Adrenal gland (tissue), 12 donors: ENCODE data around the gene TAF6. TPM values are rescaled to one million over a fixed set of nuclear protein-coding genes. Genes with fewer than 3 reads are reported as not detected.

Source experiments
- DNase-seq, 7 donors: peaks; one replicate each; pipeline ENCODE4 v3.0.0-alpha.2; 2019 to 2020
- H3K27ac ChIP-seq, 5 donors: fragments of 200-600 bp; sonication (generic) in 4 of 5; 1 replicate in 3 of 5; 2 replicates in 2 of 5; pipeline versions ENCODE4 v1.5.1 to v1.8.0; 2016 to 2020; ENCODE audit warnings: mild to moderate bottlenecking in 1 of 5
- H3K27me3 ChIP-seq: fragments of 200-600 bp; 2 replicates; pipeline ENCODE4 v1.8.0; 2021
- H3K36me3 ChIP-seq, 2 donors: fragments of 200-600 bp; replicated peaks in 1 of 2; 1 replicate in 1 of 2; 2 replicates in 1 of 2; pipeline versions ENCODE4 v1.5.1 to v1.8.0; 2018 to 2022
- H3K4me1 ChIP-seq, 2 donors: fragments of 200-600 bp; replicated peaks in 1 of 2; 1 replicate in 1 of 2; 2 replicates in 1 of 2; pipeline versions ENCODE4 v1.5.1 to v1.8.0; 2018 to 2021
- H3K4me3 ChIP-seq, 4 donors: fragments of 200-600 bp; sonication (generic) in 3 of 4; one replicate each; pipeline ENCODE4 v1.5.1; 2016 to 2018
- H3K9me3 ChIP-seq, 3 donors: fragments of 200-600 bp; sonication (generic) in 1 of 3; replicated peaks in 1 of 3; 1 replicate in 2 of 3; 2 replicates in 1 of 3; pipeline versions ENCODE4 v1.5.1 to v1.8.0; 2016 to 2021
- CTCF ChIP-seq, 6 experiments: fragments of 450-650 bp in 4 of 6; fragments of 200-600 bp in 2 of 6; sonication (generic) in 1 of 6; IDR thresholded peaks; 1 replicate in 5 of 6; 2 replicates in 1 of 6; pipeline versions ENCODE4 v1.5.1 to v1.8.0; 2016 to 2021; ENCODE audit warnings: antibody characterized with exemption in 6 of 6, mild to moderate bottlenecking in 2 of 6, moderate library complexity in 1 of 6
- POLR2A ChIP-seq, 2 donors: fragments of 450-650 bp; IDR thresholded peaks; one replicate each; pipeline ENCODE4 v1.6.1; 2017; ENCODE audit warnings: antibody characterized with exemption in 2 of 2, mild to moderate bottlenecking in 2 of 2, moderate library complexity in 1 of 2
- WGBS, 4 donors: extraction: QIAGEN DNeasy Blood & Tissue Kit in 2 of 4; methylation state at CpG; one replicate each; pipeline versions ENCODE4 v1.1.5 to v1.1.7; 2013 to 2017; 5-methylcytosine and 5-hydroxymethylcytosine counted together
- intact Hi-C, 2 donors: fragments of 100-400 bp; cut with DNase I; formaldehyde crosslinking; loops; one replicate each; pipeline versions ENCODE4 v1.14.1 to v1.15.0; 2022 to 2023
- polyA plus RNA-seq, 3 donors: library from polyadenylated mRNA; stranded (reverse); fragments of 200-250 nt in 2 of 3; fragments of 350-450 nt in 1 of 3; fragmentation: Illumina TruSeq in 1 of 3; extraction: RNeasy Lipid Tissue Mini Kit (QIAGEN cat#74804) in 1 of 3; gene quantifications; one replicate each; pipeline ENCODE4 v1.2.3, GENCODE V29; 2013 to 2014
- total RNA-seq, 9 donors: library from RNA; depleted of rRNA in 4 of 9; stranded (reverse); fragments of >200 nt in 4 of 9; fragments of 120-200 nt in 1 of 9; fragmentation: NEBNext Ultra II Directional in 1 of 9; extraction: Animal tissue kit (Norgen Biotek cat#: 25700) in 1 of 9; gene quantifications; one replicate each; pipeline versions ENCODE4 v1.1.0 to v1.2.4, GENCODE V29; 2013 to 2023
- donor health status: healthy with polysubstance abuse.
- donor health status: Bipolar disorder and iron deficiency.
- donor health status: DM: yes; HTN: yes; CAD: no.
- donor health status: DM: no; HTN: no; CAD: no.
- donor health status: DM: no; HTN: no; CAD: no.
- donor health status: DM: yes; HTN: yes; CAD: no.

The TAF6 gene
- total and polyA plus RNA-seq, 12 donors: 16.0 to 141 (median 68.7) TPM

GRCh38 chr7:100142461-100142860 lies 23.3 kb upstream of the TAF6 start:
- no peak for DNase-seq
- H3K9me3 ChIP-seq: no peaks in the 10 kb centered on the region
- 84 to 89% (median 85%) methylated on average over 3 of the region's 3 CpGs for WGBS, 4 donors
- H3K36me3 ChIP-seq: no peaks in the 10 kb centered on the region
- intact Hi-C loops: no loop called here
- TF ChIP-seq POLR2A (IDR thresholded peaks at IDR 0.05) (no peak), CTCF (IDR thresholded peaks at IDR 0.05) (no peak)
- no peaks in the 10 kb centered on the region for H3K27me3 ChIP-seq
- H3K4me3 ChIP-seq: no peak overlapping the region
- no peaks in the 10 kb centered on the region for H3K4me1 ChIP-seq
- H3K27ac ChIP-seq: no peak overlapping the region

- Histone ChIP-seq H3K4me1 (no peaks in the 10 kb centered on the region), H3K4me3 (no peak overlapping the region), H3K36me3 (no peaks in the 10 kb centered on the region), H3K9me3 (no peaks in the 10 kb centered on the region), H3K27ac (no peak overlapping the region), H3K27me3 (no peaks in the 10 kb centered on the region)
- 59 to 73% (median 72%) methylated on average over 3 of the region's 3 CpGs for WGBS, 4 donors
- DNase-seq: no peak
- TF ChIP-seq POLR2A (IDR thresholded peaks at IDR 0.05): no peak
- TF ChIP-seq CTCF (IDR thresholded peaks at IDR 0.05): no peak
- intact Hi-C loops: no loop called here
Measured at GRCh38 chr7:100141555-100141949, 22.4 kb upstream of the TAF6 start.

GRCh38 chr7:100137851-100138760 lies 18.9 kb upstream of the TAF6 start:
- H3K9me3 ChIP-seq: no peaks in the 10 kb centered on the region
- no peak overlapping the region for H3K4me3 ChIP-seq
- DNase-seq: no peak
- intact Hi-C loops: no loop called here
- H3K27ac ChIP-seq: no peak overlapping the region
- no peaks in the 10 kb centered on the region for H3K27me3 ChIP-seq
- WGBS, 4 donors: 80 to 85% (median 81%) methylated on average over 13 of the region's 13 CpGs
- no peaks in the 10 kb centered on the region for H3K4me1 ChIP-seq
- no peaks in the 10 kb centered on the region for H3K36me3 ChIP-seq
- TF ChIP-seq POLR2A (IDR thresholded peaks at IDR 0.05) (no peak), CTCF (IDR thresholded peaks at IDR 0.05) (no peak)

GRCh38 chr7:100132697-100133151 lies 13.6 kb upstream of the TAF6 start:
- Histone ChIP-seq H3K9me3 (no peaks in the 10 kb centered on the region), H3K4me1 (peaks cover 6 to 9% of the 10 kb centered on the region in 2 donors), H3K27me3 (no peaks in the 10 kb centered on the region), H3K27ac (no peak overlapping the region), H3K4me3 (no peak overlapping the region), H3K36me3 (no peaks in the 10 kb centered on the region)
- intact Hi-C loops: loop anchor here (5.0 kb wide), 2 partner anchors 75 to 85 kb away; partner anchors contain the start of gene PVRIG (in 1 of the 2)
- DNase-seq: peak; percentile 46 to 80 (median 59)
- TF ChIP-seq POLR2A (IDR thresholded peaks at IDR 0.05) (no peak), CTCF (IDR thresholded peaks at IDR 0.05) (peak; percentile 45 to 95 (median 82))
- 39 to 48% (median 46%) methylated on average over 3 of the region's 3 CpGs for WGBS, 4 donors
